GM21723 (cell line): Measurements from ENCODE around the gene DPF3.

Experiments used
- ATAC-seq: cut with Tn5 transposase; IDR thresholded peaks from one replicate; pipeline ENCODE4 v1.9.1; 2021; ENCODE audit warnings: mild to moderate bottlenecking, moderate library complexity; ENCODE audit not compliant: unreplicated experiment

The DPF3 gene

GRCh38 chr14:72652179-72652578, 241.7 kb downstream of the DPF3 start:
- ATAC-seq: no peak

DNA sequence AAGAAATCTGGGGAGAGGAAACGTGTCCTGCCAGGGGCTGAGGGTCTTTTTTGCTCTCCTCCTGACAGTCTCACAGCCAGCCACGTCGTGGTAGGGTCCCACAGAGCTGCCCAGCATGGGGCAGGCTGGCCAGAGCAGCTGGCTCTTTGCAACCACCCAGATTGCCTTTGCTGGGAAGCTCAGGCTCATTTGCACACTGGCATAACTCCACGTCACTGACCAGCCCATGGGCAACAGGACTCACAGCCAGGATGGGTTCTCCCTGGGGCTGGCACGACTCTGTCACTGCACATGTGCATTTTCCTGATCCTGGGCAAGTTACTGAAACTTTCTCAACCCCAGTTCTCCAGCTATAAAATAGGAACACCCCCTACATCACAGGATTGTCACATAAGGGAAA, 242.2 kb downstream of the DPF3 start:
- ATAC-seq: no peak

GRCh38 chr14:72651081-72651480, 242.8 kb downstream of the DPF3 start:
- ATAC-seq: no peak

DNA sequence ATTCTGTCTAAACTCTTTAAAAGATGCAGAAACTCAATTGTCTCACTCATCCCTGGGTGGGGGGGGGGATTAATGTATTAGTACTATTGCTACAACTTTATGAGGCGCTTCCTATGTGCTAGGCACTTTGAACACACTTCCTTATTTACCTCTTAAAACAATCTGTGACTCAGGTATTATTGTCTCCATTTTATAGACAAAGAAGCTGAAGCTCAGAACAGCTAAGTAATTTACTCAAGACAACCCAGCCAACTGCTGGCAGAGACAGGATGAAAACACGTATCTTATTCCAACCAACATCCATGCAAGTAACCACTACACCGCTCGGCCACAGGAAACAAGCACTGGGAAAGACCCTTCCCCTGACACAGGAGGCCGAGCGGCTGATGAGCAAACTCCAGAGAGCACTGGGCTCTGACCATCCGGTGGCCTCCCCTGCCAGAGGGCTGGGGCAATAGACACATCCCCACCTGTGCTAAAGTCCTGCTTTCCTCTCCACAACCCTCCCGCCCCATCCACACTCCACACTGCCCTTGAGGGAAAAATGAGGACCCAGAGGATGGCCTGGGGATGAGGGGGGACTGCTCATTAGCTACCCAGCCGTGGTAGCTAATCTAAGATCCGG, 244.2 kb downstream of the DPF3 start:
- no peak for ATAC-seq

- ATAC-seq: no peak
These were observed 246.1 kb downstream of the DPF3 start for GRCh38 chr14:72647782-72648181.

GRCh38 chr14:72646861-72647528, 246.9 kb downstream of the DPF3 start:
- no peak for ATAC-seq

- no peak for ATAC-seq
These were observed 248.2 kb downstream of the DPF3 start for GRCh38 chr14:72645706-72646105.

DNA sequence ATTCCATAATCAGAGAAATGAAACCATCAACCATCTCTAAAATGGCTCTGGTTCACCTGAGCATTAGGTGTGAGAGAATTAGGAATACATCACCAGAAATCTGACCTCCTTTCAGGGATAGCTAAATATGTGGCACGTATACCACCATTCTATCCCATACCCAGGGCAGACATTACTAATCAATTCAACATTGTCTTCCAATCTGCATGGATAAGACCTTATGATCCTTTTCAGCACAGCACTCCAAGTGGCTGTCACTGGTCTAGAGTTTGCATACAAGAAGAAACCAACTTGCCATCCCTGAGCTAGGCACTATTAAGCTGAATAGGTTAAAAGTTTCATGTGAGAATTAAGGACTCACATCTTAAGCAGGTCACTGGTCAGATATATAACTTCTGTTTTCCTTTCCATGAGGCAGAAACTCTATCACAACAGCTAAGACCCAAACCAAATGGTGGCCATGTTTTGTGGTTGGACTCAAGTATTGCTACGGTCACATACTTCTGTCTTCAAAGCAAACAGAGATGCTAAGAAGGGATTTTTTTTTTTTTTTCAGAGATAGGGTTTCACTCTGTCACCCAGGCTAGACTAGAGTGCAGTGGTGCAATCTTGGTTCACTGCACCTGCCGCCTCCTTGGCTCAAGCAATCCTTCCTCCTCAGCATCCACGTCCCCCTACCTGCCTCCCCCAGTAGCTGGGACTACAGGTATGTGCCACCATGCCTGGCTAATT, 249.0 kb downstream of the DPF3 start:
- ATAC-seq: no peak

- ATAC-seq: no peak
These were observed 249.9 kb downstream of the DPF3 start for GRCh38 chr14:72644038-72644437.

DNA sequence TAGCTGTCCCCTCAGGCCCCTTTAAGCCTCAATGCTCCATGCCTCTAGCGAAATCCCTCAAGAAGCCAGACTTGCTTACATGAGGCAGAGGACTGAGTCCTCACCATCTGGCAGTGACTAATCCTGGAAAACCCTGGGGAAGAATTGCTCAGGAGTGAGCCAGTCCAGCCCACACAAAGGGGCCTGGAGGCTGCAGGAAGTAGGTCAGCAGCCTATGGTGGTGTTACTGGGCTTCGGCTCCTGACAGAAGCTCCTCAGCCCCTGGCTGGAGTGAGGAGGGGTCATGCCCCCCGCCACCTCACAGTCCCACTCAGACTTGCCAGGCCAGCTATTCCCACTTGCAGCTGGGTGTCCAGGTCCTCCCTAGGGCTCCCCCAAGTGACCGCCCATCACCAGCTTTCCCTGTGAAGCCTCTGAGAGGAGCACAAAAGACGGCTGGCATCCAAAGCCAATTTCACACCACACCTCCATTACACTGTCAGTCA, 250.5 kb downstream of the DPF3 start:
- ATAC-seq: no peak

- ATAC-seq: no peak
These were observed 252.9 kb downstream of the DPF3 start for GRCh38 chr14:72640911-72641485.

DNA sequence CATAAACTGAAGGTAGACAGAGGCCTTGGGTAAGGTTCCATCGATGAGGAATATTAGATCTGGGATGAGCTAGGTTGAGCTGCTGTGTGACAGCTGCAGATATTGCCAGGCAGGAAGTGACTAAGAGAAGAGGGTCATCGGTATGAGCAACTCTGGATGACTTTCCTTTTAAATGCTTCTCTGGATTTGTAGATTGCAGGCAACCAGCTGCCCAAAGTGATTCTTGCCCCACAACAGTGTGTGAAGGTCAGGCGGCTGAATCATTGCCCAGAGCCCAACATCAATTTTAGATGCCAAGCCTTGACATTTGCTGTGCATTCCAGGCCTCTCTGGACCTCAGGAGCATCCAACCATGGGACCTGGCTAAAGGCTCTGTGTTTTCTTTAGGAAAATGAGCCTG, 255.9 kb downstream of the DPF3 start:
- no peak for ATAC-seq

GRCh38 chr14:72636871-72637270, 257.0 kb downstream of the DPF3 start:
- ATAC-seq: no peak

DNA sequence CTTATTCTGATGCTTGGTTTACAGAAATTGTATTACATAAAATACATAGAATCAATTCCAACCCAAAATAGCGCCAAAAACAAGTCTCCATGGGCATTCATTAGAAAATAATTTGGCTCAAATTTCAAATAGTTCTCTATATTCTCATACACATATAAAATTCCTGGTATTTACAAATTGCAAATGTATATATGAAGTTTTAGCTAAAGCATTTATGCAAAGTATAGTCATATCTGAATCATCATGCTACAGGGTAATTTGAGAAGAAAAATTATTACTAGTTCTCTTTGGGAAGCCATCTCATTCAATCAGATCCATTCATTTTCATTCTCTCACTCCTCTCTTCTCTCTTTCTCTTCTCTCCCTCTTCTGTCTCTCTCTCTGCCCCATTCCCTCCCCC, 257.8 kb downstream of the DPF3 start:
- no peak for ATAC-seq

- no peak for ATAC-seq
These were observed 258.9 kb downstream of the DPF3 start for GRCh38 chr14:72634691-72635616.

- ATAC-seq: no peak
These were observed 260.4 kb downstream of the DPF3 start for GRCh38 chr14:72633551-72633950.

DNA sequence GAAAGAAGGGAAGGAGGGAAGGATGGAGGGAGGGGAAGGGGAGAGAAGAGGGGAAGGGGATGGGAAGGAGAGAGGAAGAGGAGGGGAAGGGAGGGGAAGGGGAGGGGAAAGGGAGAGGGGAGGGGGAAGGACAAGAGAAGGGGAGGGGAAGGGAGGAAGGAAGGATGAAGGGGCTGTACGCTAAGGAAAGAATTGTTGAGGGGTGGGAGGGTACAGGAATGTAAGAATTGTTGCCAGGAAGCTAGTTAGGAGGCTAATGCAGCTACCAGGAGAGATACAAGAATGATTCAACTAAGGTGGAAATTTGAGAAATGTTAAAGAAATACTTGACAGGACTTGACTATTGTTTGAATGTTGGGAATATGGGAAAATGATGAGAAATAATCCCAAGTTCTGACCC, 261.2 kb downstream of the DPF3 start:
- ATAC-seq: no peak

GRCh38 chr14:72631401-72631800, 262.5 kb downstream of the DPF3 start:
- ATAC-seq: no peak

GRCh38 chr14:72630374-72630773, 263.5 kb downstream of the DPF3 start:
- no peak for ATAC-seq

GRCh38 chr14:72629534-72629933, 264.4 kb downstream of the DPF3 start:
- ATAC-seq: no peak

GRCh38 chr14:72625689-72626088, 268.2 kb downstream of the DPF3 start:
- ATAC-seq: no peak
